K562 treated with DMSO at 1 percent for 48 hours (cell line): Measurements from ENCODE around the gene OR2V1. TPM values are rescaled to one million over a fixed set of nuclear protein-coding genes. Genes with fewer than 3 reads are reported as not detected.

ENCODE experiments used
- total RNA-seq: library from RNA; unstranded; fragments of 300-600 nt; gene quantifications from 2 replicates; pipeline ENCODE4 v1.2.3, GENCODE V29; 2022; ENCODE audit warnings: low replicate concordance; ENCODE audit errors: extremely low read depth

The OR2V1 gene
- not detected in 2 replicates for total RNA-seq

GRCh38 chr5:181130832-181131496, at the start of gene OR2V1:
Gene OR2V1, minus strand, starts transcription at chr5:181131169. Its CDS starts 5,865 bp downstream, at chr5:181125304.

GRCh38 chr5:181146927-181147636, 16.1 kb upstream of the OR2V1 start, which contains the start of gene OR2V2:
Gene OR2V2, plus strand, starts transcription at chr5:181147586. Its CDS starts 7,357 bp downstream, at chr5:181154943.

Other genes starting within 250 kb of the OR2V1 start
- gene BTNL8, start 232.0 kb downstream of the OR2V1 start, total RNA-seq: not detected in 2 replicates
- gene BTNL3, start 142.3 kb downstream of the OR2V1 start, total RNA-seq: not detected in 2 replicates
- gene BTNL9, start 90.9 kb downstream of the OR2V1 start, total RNA-seq: not detected in 2 replicates
- not detected in 2 replicates for gene OR2V2, start 16.4 kb upstream of the OR2V1 start, total RNA-seq
- not detected in 2 replicates for gene TRIM7, start 74.0 kb upstream of the OR2V1 start, total RNA-seq
- not detected in 2 replicates for gene TRIM41, start 92.1 kb upstream of the OR2V1 start, total RNA-seq
- 4,378 and 11,171 TPM in 2 replicates for gene RACK1, start 112.7 kb upstream of the OR2V1 start, total RNA-seq
- not detected in 2 replicates for gene TRIM52, start 130.0 kb upstream of the OR2V1 start, total RNA-seq
- not detected in 2 replicates for gene OR4F3, start 236.1 kb upstream of the OR2V1 start, total RNA-seq